ENCODE results near the gene FBXW11.

DNA sequence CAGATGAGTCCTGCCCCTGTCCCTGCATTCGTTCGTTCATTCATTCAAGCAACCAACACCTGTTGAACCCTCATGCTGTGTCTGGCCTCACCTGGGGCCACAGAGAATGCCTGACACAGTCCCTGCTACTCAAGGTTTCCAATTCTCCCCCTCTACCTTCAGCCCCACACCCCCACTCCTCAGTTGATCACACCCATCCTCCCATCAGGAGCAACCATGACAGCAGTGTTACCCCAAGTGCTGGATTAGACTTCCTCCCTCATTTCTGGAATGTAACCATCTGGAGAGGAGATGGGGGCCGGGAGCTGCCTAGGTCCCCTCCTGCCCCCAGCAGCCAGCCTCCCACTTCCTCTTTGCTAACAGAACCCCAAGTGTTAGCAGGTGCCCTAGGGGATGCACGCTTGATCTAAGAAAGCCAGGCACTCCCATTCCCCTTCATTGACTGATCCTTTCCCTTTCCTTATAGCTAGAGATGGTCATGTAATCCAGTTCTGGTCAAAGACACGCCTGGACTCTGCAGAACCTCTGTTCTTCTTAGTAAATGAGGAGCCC lies 163.6 kb downstream of the FBXW11 start:
- TF ChIP-seq POLR2A (IDR thresholded peaks at IDR 0.05; ENCODE audit: low read length) (no peak), GATA1 (IDR thresholded peaks at IDR 0.05; ENCODE audit: low read depth, low read length) (no peak)

Data from erythroblast (primary cell).